ENCODE measurements around the gene NSFL1C.

- no peak for TF ChIP-seq CTCF (IDR thresholded peaks at IDR 0.05)
- no peak for TF ChIP-seq POLR2A (IDR thresholded peaks at IDR 0.05)
These were observed 27.8 kb upstream of the NSFL1C start for GRCh38 chr20:1494436-1494835.
